HUES48 (cell line): ENCODE results near the gene P3H2.
"Not testable (repeated sequence)": the region's sequence is repeated elsewhere in the genome, so short reads cannot be mapped to it uniquely, and the experiment has no call there.

Source experiments
- H3K27ac ChIP-seq: one replicate; pipeline ENCODE4 v1.7.0; 2013; ENCODE audit warnings: low read depth, low read length, inconsistent platforms
- H3K27me3 ChIP-seq: 2 replicates; pipeline ENCODE4 v1.6.1; 2013; ENCODE audit warnings: mild to moderate bottlenecking, low read length; ENCODE audit not compliant: control insufficient read depth, insufficient read depth
- H3K36me3 ChIP-seq: 2 replicates; pipeline ENCODE4 v1.6.1; 2013; ENCODE audit warnings: low read length; ENCODE audit not compliant: control insufficient read depth, insufficient read depth
- H3K4me1 ChIP-seq: 2 replicates; pipeline ENCODE4 v1.6.1; 2013; ENCODE audit warnings: mild to moderate bottlenecking, low read length; ENCODE audit not compliant: control insufficient read depth, insufficient read depth
- H3K4me3 ChIP-seq: 2 replicates; pipeline ENCODE4 v1.5.1; 2013; ENCODE audit warnings: mild to moderate bottlenecking, low read depth, low read length
- H3K9ac ChIP-seq: 2 replicates; pipeline ENCODE4 v1.6.1; 2013; ENCODE audit warnings: mild to moderate bottlenecking, low read depth, low read length, moderate library complexity
- H3K9me3 ChIP-seq: 2 replicates; pipeline ENCODE4 v1.6.1; 2013; ENCODE audit warnings: low read length; ENCODE audit not compliant: control insufficient read depth, insufficient read depth

The P3H2 gene

GRCh38 chr3:189962466-189962865 lies 158.2 kb downstream of the P3H2 start:
- Histone ChIP-seq H3K27me3 (no peaks in the 10 kb centered on the region), H3K4me3 (no peak overlapping the region), H3K36me3 (peaks cover 12% of the 10 kb centered on the region), H3K27ac (no peak overlapping the region), H3K4me1 (peaks cover 11% of the 10 kb centered on the region), H3K9ac (no peak overlapping the region), H3K9me3 (no peaks in the 10 kb centered on the region)

- peaks cover 7% of the 10 kb centered on the region for H3K4me1 ChIP-seq
- no peaks in the 10 kb centered on the region for H3K27me3 ChIP-seq
- no peak overlapping the region for H3K4me3 ChIP-seq
- H3K27ac ChIP-seq, result no peak overlapping the region
- no peak overlapping the region for H3K9ac ChIP-seq
- no peaks in the 10 kb centered on the region for H3K9me3 ChIP-seq
- H3K36me3 ChIP-seq, result peaks cover 12% of the 10 kb centered on the region
Measured at GRCh38 chr3:189961522-189962161, 159.1 kb downstream of the P3H2 start.

- H3K4me3 ChIP-seq, H3K27ac ChIP-seq, H3K27me3 ChIP-seq, H3K9ac ChIP-seq, H3K9me3 ChIP-seq, H3K4me1 ChIP-seq: not testable (repeated sequence)
- peaks cover 12% of the 10 kb centered on the region for H3K36me3 ChIP-seq
Measured at GRCh38 chr3:189961086-189961485, 159.6 kb downstream of the P3H2 start.

GRCh38 chr3:189954733-189955665 lies 165.7 kb downstream of the P3H2 start:
- Histone ChIP-seq H3K4me1 (no peaks in the 10 kb centered on the region), H3K9ac (no peak overlapping the region), H3K27ac (no peak overlapping the region), H3K4me3 (no peak overlapping the region), H3K27me3 (no peaks in the 10 kb centered on the region), H3K36me3 (no peaks in the 10 kb centered on the region), H3K9me3 (no peaks in the 10 kb centered on the region)

- Histone ChIP-seq H3K27me3 (no peaks in the 10 kb centered on the region), H3K36me3 (no peaks in the 10 kb centered on the region), H3K4me1 (no peaks in the 10 kb centered on the region), H3K27ac (no peak overlapping the region), H3K9ac (no peak overlapping the region), H3K4me3 (no peak overlapping the region), H3K9me3 (no peaks in the 10 kb centered on the region)
Measured at GRCh38 chr3:189953551-189953950, 167.1 kb downstream of the P3H2 start.

GRCh38 chr3:189952272-189952671 lies 168.4 kb downstream of the P3H2 start:
- Histone ChIP-seq H3K27me3 (no peaks in the 10 kb centered on the region), H3K4me1 (no peaks in the 10 kb centered on the region), H3K36me3 (no peaks in the 10 kb centered on the region), H3K4me3 (no peak overlapping the region), H3K9ac (no peak overlapping the region), H3K9me3 (no peaks in the 10 kb centered on the region), H3K27ac (no peak overlapping the region)

- Histone ChIP-seq H3K4me1 (no peaks in the 10 kb centered on the region), H3K27ac (no peak overlapping the region), H3K27me3 (no peaks in the 10 kb centered on the region), H3K4me3 (no peak overlapping the region), H3K9me3 (no peaks in the 10 kb centered on the region), H3K9ac (no peak overlapping the region), H3K36me3 (no peaks in the 10 kb centered on the region)
Measured at GRCh38 chr3:189950258-189950657, 170.4 kb downstream of the P3H2 start.

GRCh38 chr3:189949580-189949979 lies 171.1 kb downstream of the P3H2 start:
- Histone ChIP-seq H3K27ac (no peak overlapping the region), H3K9ac (no peak overlapping the region), H3K4me1 (no peaks in the 10 kb centered on the region), H3K27me3 (no peaks in the 10 kb centered on the region), H3K9me3 (no peaks in the 10 kb centered on the region), H3K36me3 (no peaks in the 10 kb centered on the region), H3K4me3 (no peak overlapping the region)

GRCh38 chr3:189948724-189949045 lies 172.0 kb downstream of the P3H2 start:
- Histone ChIP-seq H3K27me3 (no peaks in the 10 kb centered on the region), H3K4me3 (no peak overlapping the region), H3K9me3 (no peaks in the 10 kb centered on the region), H3K27ac (no peak overlapping the region), H3K9ac (no peak overlapping the region), H3K36me3 (no peaks in the 10 kb centered on the region), H3K4me1 (no peaks in the 10 kb centered on the region)

- H3K9ac ChIP-seq, result no peak overlapping the region
- H3K27ac ChIP-seq, result no peak overlapping the region
- H3K27me3 ChIP-seq, result no peaks in the 10 kb centered on the region
- no peaks in the 10 kb centered on the region for H3K9me3 ChIP-seq
- H3K36me3 ChIP-seq, result no peaks in the 10 kb centered on the region
- no peaks in the 10 kb centered on the region for H3K4me1 ChIP-seq
- H3K4me3 ChIP-seq, result no peak overlapping the region
Measured at GRCh38 chr3:189947948-189948723, 172.6 kb downstream of the P3H2 start.

GRCh38 chr3:189947068-189947467 lies 173.6 kb downstream of the P3H2 start:
- Histone ChIP-seq H3K9ac (no peak overlapping the region), H3K9me3 (no peaks in the 10 kb centered on the region), H3K4me3 (no peak overlapping the region), H3K27me3 (no peaks in the 10 kb centered on the region), H3K4me1 (no peaks in the 10 kb centered on the region), H3K36me3 (no peaks in the 10 kb centered on the region), H3K27ac (no peak overlapping the region)
